Prostate gland (tissue), 2 donors: ENCODE data around the gene MCF2L2.

Experiments
- POLR2A ChIP-seq: fragments of 450-650 bp; IDR thresholded peaks from one replicate; pipeline ENCODE4 v1.6.1; 2016; ENCODE audit warnings: antibody characterized with exemption, mild to moderate bottlenecking
- POLR2AphosphoS5 ChIP-seq: sonication (generic); formaldehyde crosslinking; IDR thresholded peaks from one replicate; pipeline ENCODE4 v1.6.1; 2017; ENCODE audit warnings: antibody characterized with exemption
- TF ChIP-seq, protein P1 (sequence below), 4 experiments: fragments of 200-600 bp in 2 of 4; fragments of 450-650 bp in 2 of 4; sonication (generic) in 2 of 4; IDR thresholded peaks; 1 replicate in 3 of 4; 2 replicates in 1 of 4; pipeline ENCODE4 v1.5.1; 2016 to 2019; ENCODE audit warnings: antibody characterized with exemption in 4 of 4, mild to moderate bottlenecking in 2 of 4, moderate library complexity in 2 of 4

DNA sequence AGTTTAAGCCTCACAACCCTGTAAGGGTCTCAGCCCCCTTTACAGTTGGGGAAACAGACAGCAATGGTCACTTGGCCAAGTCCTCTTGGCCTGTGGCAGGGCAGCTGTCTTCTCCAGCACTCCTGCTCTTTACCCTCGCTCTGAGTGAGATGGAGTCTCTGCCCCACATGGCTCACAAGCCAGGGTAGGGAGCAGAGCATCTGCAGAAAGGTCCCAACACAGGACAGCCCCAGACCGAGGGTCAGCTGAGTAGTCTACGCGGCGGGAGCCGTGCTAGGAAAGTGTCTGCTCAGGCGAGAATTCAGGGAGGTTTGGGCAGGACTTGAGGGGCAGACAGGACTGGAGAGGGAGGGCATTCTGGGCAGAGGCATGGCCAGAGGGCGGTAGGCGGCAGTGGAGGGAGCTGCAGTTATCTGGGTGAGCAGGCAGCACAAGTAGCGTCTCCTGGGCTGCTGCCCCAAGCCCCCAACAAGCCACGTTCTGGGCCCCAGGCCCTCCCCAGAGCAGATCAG is 247.6 kb downstream of the MCF2L2 start:
- TF ChIP-seq, protein P1, sequence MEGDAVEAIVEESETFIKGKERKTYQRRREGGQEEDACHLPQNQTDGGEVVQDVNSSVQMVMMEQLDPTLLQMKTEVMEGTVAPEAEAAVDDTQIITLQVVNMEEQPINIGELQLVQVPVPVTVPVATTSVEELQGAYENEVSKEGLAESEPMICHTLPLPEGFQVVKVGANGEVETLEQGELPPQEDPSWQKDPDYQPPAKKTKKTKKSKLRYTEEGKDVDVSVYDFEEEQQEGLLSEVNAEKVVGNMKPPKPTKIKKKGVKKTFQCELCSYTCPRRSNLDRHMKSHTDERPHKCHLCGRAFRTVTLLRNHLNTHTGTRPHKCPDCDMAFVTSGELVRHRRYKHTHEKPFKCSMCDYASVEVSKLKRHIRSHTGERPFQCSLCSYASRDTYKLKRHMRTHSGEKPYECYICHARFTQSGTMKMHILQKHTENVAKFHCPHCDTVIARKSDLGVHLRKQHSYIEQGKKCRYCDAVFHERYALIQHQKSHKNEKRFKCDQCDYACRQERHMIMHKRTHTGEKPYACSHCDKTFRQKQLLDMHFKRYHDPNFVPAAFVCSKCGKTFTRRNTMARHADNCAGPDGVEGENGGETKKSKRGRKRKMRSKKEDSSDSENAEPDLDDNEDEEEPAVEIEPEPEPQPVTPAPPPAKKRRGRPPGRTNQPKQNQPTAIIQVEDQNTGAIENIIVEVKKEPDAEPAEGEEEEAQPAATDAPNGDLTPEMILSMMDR (IDR thresholded peaks at IDR 0.05) = no peak
- TF ChIP-seq POLR2A = no peak
- no peak for TF ChIP-seq POLR2AphosphoS5
